Renal cortex interstitium (tissue), 11 donors: ENCODE data around the gene SDHAF3. TPM values are rescaled to one million over a fixed set of nuclear protein-coding genes. Genes with fewer than 3 reads are reported as not detected.
"Not testable (repeated sequence)": the region's sequence is repeated elsewhere in the genome, so short reads cannot be mapped to it uniquely, and the experiment has no call there.

Experiments used
- DNase-seq, 11 donors: peaks; one replicate each; pipeline ENCODE4 v3.0.0-alpha.2; 2013; ENCODE audit warnings: low read depth in 9 of 11, low spot score in 4 of 11; ENCODE audit errors: extremely low read depth in 1 of 11
- polyA plus RNA-seq, 3 donors: library from polyadenylated mRNA; unstranded; fragments of 120-200 nt; gene quantifications; one replicate each; pipeline ENCODE4 v1.2.1, GENCODE V29; 2013; ENCODE audit not compliant: insufficient read length in 3 of 3

SDHAF3 gene
- polyA plus RNA-seq, 3 donors: 40.8 to 46.2 (median 43.6) TPM

DNA sequence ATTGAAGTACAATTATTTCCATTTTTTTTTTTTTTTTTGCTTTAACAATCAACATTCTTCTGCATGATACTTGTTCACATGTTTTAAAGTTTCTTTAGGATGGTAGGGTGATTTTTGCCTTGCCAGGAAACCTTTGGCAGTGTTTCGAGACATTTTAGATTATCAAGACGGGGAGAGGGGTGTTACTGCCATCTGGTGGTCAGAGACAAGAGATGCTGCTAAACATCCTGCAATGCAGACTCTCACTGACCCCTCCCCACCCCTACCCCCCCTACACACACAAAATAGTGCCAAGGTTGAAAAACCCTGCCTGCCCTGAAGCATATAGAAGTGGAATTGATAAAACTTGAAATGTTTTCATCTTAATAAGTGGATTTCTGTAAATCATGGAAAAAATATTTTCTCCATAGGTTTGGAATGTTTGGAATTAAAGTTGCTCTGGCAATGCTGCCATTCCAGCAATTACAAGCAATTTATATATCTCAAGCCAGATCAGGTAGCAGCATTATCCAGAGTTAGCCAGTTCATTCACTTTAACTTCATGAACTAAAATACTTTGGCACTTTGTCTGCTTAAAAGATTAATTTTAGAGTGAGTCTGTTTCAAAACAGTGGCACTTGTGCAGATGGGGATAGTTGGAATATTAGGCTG is 62.1 kb downstream of the SDHAF3 start:
- peak; percentile 15 to 63 (median 32) for DNase-seq

- DNase-seq: no peak
These were observed 69.6 kb downstream of the SDHAF3 start for GRCh38 chr7:97187067-97187466.

DNA sequence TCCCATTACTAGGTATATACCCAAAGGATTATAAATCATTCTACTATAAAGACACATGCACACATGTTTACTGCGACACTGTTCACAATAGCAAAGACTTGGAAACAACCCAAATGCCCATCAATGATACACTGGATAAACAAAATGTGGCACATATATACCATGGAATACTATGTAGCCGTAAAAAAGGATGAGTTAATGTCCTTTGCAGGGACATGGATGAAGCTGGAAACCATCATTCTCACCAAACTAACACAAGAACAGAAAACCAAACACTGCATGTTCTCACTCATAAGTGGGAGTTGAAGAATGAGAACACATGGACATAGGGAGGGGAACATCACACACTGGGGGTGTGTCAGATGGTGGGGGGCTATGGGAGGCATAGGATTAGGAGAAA is 78.7 kb downstream of the SDHAF3 start:
- DNase-seq: not testable (repeated sequence)

GRCh38 chr7:97198596-97198995 is 81.1 kb downstream of the SDHAF3 start:
- DNase-seq: no peak

DNA sequence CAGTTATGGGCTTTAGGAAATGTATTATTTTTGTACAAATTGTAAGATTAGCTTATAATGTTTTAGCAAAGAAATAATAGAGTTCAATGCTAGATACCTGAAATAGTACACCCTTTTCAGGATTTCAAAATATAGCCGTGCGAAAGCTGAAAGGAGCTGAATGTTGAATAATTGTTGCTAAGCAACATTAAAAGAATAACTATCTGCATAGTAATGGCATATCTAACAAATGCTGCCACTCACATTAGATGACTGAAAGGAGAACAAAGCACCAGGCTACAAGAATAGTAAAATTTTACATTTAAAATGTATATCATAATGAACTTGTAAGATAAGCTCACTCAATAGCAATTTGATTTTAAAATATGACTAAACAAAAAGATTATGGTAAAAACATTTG is 82.5 kb downstream of the SDHAF3 start:
- DNase-seq: no peak

DNA sequence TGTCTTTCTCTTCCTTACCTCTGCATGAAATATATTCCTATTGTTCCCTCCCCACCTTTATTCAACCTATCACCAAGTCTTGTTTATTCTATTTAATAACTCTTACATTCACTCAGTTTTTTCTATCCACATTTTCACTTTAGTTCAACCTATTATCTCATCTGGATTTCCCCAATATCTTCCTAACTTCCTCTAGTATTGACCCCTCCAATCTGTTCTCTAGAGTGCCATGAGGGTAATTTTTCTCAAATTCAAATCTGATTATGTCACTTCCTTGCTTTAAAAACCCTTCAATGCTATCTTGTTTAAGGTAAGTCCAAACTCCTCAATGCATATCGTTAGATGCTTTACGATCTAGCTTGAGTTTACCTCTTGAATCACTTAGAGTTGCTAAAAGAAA is 86.5 kb downstream of the SDHAF3 start:
- no peak for DNase-seq

DNA sequence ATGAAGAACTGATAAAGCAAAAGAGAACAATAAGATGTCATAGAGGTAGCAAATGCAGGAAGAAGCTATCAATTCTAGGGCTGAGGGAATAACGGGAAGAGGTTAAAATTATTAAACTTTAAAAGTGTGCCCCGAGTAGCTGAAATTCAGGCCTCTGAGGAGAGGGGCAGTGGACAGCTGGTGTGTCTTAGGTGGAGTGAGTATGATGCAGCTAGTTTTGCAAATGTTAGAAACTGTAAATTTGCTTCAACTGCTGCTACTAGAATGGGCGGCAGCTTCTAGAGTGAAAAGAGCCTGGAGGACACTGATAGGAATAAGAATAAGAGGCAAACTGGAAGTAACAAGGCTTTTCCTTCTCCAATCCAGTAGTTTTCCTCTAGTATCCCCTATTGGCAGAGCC is 87.3 kb downstream of the SDHAF3 start:
- DNase-seq: no peak

DNA sequence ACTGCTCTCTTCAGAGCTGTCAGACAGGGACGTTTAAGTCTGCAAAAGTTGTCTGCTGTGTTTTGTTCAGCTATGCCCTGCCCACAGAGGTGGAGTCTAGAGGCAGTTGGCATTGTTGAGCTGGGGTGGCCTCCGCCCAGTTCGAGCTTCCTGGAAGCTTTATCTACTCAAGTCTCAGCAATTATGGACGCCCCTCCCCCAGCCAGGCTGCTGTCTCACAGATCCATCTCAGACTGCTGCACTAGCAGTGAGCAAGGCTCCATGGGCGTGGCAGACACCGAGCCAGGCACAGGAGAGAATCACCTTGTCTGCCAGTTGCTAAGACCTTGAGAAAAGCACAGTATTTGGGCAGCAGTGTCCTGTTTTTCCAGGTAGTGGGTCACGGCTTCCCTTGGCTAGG is 98.1 kb downstream of the SDHAF3 start:
- DNase-seq: no peak

GRCh38 chr7:97218767-97219166 is 101.3 kb downstream of the SDHAF3 start:
- no peak for DNase-seq

DNA sequence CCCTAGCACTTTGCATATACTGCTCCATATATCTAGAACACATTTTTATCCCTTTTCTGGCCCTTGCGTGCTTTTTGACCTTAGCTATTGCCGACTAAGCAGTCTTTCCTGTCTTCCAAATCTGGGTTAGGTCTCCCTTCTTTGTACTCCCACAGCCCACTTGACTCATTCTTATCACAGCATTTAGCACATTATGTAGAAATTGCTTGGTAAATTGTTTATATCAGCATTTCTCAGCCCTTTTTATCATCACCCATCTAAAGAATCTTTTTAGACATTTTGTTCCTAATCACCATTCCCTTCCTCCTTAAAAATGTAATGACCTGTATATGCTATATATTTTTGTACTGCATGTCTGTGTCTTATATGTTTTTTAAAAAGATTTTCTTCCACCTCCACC is 101.7 kb downstream of the SDHAF3 start:
- no peak for DNase-seq

DNA sequence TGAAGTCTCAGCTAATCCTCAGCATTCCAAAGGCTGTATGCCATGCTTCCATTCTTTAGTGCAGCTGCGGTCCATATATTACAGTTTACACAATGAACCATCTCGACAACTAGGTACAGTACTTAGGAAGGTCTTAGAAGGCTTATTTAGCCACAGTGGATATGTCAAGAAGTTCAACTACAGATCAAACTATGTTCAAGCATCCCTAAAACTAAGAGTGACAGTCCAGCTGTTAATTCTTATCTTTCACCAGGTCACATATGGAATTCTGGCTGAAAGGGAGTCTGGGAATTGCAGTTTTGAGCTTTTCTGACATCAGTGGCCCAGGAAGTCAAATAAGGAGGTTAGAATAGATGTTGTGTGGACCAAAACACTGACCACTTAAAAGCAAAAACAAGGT is 106.8 kb downstream of the SDHAF3 start:
- DNase-seq: no peak

GRCh38 chr7:97226541-97226940 is 109.0 kb downstream of the SDHAF3 start:
- no peak for DNase-seq

Other genes starting within 250 kb of the SDHAF3 start
- gene DLX6, start 112.1 kb upstream of the SDHAF3 start, polyA plus RNA-seq: not detected
- gene DLX5, start 92.9 kb upstream of the SDHAF3 start, polyA plus RNA-seq: under 1 TPM; 0.18 to 0.36 (median 0.19) TPM